Fibroblast of mammary gland (primary cell): ENCODE results near the gene C10orf90.

ENCODE experiments used
- DNase-seq: peaks from one replicate; pipeline ENCODE4 v3.0.0-alpha.2; 2010; ENCODE audit warnings: low read depth
- H3K4me3 ChIP-seq: 2 replicates; pipeline ENCODE4 v1.5.1; 2011; ENCODE audit warnings: low read depth, mild to moderate bottlenecking, low read length, moderate library complexity; ENCODE audit not compliant: control insufficient read depth
- CTCF ChIP-seq: conservative IDR thresholded peaks from 2 replicates; pipeline ENCODE4 v1.5.1; 2011; ENCODE audit warnings: low read depth, low read length, inconsistent platforms; ENCODE audit not compliant: control insufficient read depth, insufficient read depth

The C10orf90 gene

DNA sequence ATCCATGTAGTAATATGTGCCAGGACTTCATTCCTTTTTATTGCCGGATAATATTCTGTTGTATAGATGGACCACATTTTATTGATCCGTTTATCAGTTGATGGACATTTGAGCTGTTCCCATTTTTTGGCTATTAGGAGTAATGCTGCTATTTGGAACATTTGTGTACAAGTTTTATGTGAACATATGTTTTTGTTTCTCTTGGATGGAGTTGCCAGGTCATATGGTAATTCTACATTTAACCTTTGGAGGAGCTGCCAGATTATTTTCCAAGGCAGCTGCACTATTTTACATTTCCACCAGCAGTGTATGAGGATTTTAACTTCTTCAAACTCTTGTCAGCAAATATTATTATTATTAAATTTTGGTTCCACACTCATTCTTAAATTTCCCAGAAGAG, 59.2 kb downstream of the C10orf90 start:
- no peak for TF ChIP-seq CTCF
- no peak for DNase-seq
- no peak overlapping the region for H3K4me3 ChIP-seq

DNA sequence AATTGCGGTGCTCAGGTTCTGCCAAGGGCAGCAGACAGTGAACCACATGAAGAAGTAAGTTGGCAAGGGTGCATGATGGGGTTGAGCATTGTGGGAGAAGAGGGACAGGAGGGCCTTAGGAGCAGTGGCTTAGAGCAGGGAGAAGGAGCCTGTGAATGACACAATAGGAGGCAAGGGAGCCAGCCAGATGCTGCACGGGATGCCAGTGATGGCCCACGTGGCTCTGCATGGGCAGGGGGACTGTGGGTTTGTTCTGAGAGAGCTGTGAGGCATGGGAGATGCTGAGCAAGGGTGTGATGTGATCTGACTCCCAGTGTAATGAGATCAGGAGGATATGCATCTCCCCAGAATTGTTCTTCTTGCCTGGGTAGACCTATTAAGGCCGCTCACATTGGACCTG, 60.9 kb downstream of the C10orf90 start:
- no peak for TF ChIP-seq CTCF
- DNase-seq: no peak
- no peak overlapping the region for H3K4me3 ChIP-seq

GRCh38 chr10:126599949-126600682, 70.4 kb downstream of the C10orf90 start:
- DNase-seq: no peak
- TF ChIP-seq CTCF: no peak

GRCh38 chr10:126598009-126598408, 72.5 kb downstream of the C10orf90 start:
- peak; percentile 75 for TF ChIP-seq CTCF
- peak; percentile 59 for DNase-seq

More at GRCh38 chr10:126599949-126600682, 70.4 kb downstream of the C10orf90 start:
- no peak overlapping the region for H3K4me3 ChIP-seq

DNA sequence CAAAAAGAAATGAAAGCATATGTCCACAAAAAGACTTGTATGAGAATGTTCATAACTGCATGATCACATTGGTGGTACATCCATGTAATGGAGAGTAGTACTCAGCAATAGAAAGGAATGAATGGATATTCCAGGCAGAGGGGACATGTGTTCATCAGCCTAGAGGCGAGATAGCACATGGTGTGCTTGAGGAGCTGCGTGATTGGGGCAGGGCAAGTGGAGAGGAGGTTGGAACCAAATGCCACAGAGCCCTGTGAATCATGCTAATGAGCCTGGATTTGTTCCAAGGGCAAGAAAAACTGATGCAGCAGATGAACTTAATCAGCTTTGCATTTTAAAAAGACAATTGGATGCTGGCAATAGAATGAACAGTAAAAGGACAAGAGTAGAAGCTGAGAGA, 73.3 kb downstream of the C10orf90 start:
- peak; percentile 69 for DNase-seq
- H3K4me3 ChIP-seq: no peak overlapping the region
- no peak for TF ChIP-seq CTCF

More at GRCh38 chr10:126598009-126598408, 72.5 kb downstream of the C10orf90 start:
- H3K4me3 ChIP-seq: no peak overlapping the region

DNA sequence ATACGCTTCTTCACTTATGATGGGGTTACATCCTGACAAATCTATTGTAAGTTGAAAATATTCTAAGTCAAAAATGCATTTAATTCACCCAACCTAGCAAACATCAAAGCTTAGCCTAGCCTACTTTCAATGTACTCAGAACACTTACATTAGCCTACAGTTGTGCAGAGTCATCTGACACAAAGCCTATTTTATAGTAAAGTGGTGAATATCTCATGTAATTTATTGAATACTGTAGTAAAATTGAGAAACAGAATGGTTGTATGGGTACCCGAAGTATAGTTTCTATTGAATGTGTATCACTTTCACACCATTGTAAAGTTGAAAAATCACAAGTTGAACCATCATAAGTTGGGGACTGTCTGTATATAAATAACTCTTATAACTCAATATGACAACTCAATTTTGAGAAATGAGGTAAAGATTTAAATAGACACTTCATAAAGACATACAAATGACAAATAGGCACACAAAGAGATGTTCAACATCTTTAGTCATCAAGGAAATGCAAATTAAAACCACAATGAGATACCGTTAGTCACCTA, 73.9 kb downstream of the C10orf90 start:
- TF ChIP-seq CTCF: no peak
- no peak for DNase-seq
- no peak overlapping the region for H3K4me3 ChIP-seq
